Fibroblast of lung (primary cell): ENCODE results near the gene ABCC8.

Source experiments
- CTCF ChIP-seq, 2 donors: IDR thresholded peaks in 1 of 2; conservative IDR thresholded peaks in 1 of 2; 1 replicate in 1 of 2; 2 replicates in 1 of 2; pipeline ENCODE4 v1.5.1; 2011 to 2012; ENCODE audit warnings: low read length in 2 of 2, control low read depth in 1 of 2, inconsistent platforms in 1 of 2, low read depth in 1 of 2, mild to moderate bottlenecking in 1 of 2
- EZH2 ChIP-seq: IDR thresholded peaks from 2 replicates; pipeline ENCODE4 v1.5.1; 2012; ENCODE audit warnings: low read length, control low read depth, mild to moderate bottlenecking; ENCODE audit errors: missing control alignments

GRCh38 chr11:17490938-17491337 is 14.3 kb upstream of the ABCC8 start:
- TF ChIP-seq CTCF (conservative IDR thresholded peaks at IDR 0.05 in 1 of 2, IDR thresholded peaks at IDR 0.05 in 1 of 2; ENCODE audit: low read depth in 1 of 2, low read length in 2 of 2) (no peak), EZH2 (no peak)
